Osteoblast (primary cell): ENCODE data around the gene DMD. TPM values are rescaled to one million over a fixed set of nuclear protein-coding genes. Genes with fewer than 3 reads are reported as not detected.

Experiments
- DNase-seq: peaks from one replicate; pipeline ENCODE4 v3.0.0; 2011; ENCODE audit warnings: low spot score, mixed read lengths; ENCODE audit not compliant: insufficient read length; ENCODE audit errors: missing footprints
- H2AFZ ChIP-seq: 2 replicates; pipeline ENCODE4 v1.6.0; 2011; ENCODE audit warnings: mild to moderate bottlenecking, low read length
- H3K27ac ChIP-seq: 2 replicates; pipeline ENCODE4 v1.5.1; 2011; ENCODE audit warnings: mild to moderate bottlenecking, low read depth, low read length, moderate library complexity
- H3K27me3 ChIP-seq: 2 replicates; pipeline ENCODE4 v1.6.0; 2012; ENCODE audit warnings: mild to moderate bottlenecking, control low read depth, inconsistent platforms, low read length, moderate library complexity; ENCODE audit not compliant: insufficient read depth
- H3K36me3 ChIP-seq: 2 replicates; pipeline ENCODE4 v1.5.1; 2011; ENCODE audit warnings: mild to moderate bottlenecking, low read length, control low read depth, moderate library complexity; ENCODE audit not compliant: insufficient read depth
- H3K4me1 ChIP-seq: 2 replicates; pipeline ENCODE4 v1.5.1; 2011; ENCODE audit warnings: mild to moderate bottlenecking, low read length, control low read depth, moderate library complexity; ENCODE audit not compliant: insufficient read depth
- H3K4me2 ChIP-seq: 2 replicates; pipeline ENCODE4 v1.6.0; 2011; ENCODE audit warnings: mild to moderate bottlenecking, low read length; ENCODE audit not compliant: insufficient read depth
- H3K4me3 ChIP-seq: fragments of 200-600 bp; sonication (generic); 3 replicates; pipeline ENCODE4 v1.5.1; 2012; ENCODE audit warnings: mild to moderate bottlenecking, low read length, inconsistent platforms; ENCODE audit not compliant: insufficient read depth
- H3K79me2 ChIP-seq: 2 replicates; pipeline ENCODE4 v1.6.0; 2012; ENCODE audit warnings: mild to moderate bottlenecking, low read length, control low read depth, inconsistent platforms; ENCODE audit not compliant: insufficient read depth
- H3K9me3 ChIP-seq: 2 replicates; pipeline ENCODE4 v1.5.1; 2011; ENCODE audit warnings: low read depth, low read length, control low read depth
- H4K20me1 ChIP-seq: 2 replicates; pipeline ENCODE4 v1.6.0; 2012; ENCODE audit warnings: mild to moderate bottlenecking, low read length, control low read depth; ENCODE audit not compliant: insufficient read depth
- total RNA-seq: library from RNA; depleted of rRNA; stranded (reverse); fragments of >200 nt; gene quantifications from 2 replicates; pipeline ENCODE4 v1.2.3, GENCODE V29; 2012
- TF ChIP-seq, protein P1 (sequence below): IDR thresholded peaks from 2 replicates; pipeline ENCODE4 v1.5.1; 2011; ENCODE audit warnings: mild to moderate bottlenecking, low read depth, low read length, moderate library complexity; ENCODE audit errors: extremely low read depth

The DMD gene
- total RNA-seq, 1 donor = 12.7 TPM

DNA sequence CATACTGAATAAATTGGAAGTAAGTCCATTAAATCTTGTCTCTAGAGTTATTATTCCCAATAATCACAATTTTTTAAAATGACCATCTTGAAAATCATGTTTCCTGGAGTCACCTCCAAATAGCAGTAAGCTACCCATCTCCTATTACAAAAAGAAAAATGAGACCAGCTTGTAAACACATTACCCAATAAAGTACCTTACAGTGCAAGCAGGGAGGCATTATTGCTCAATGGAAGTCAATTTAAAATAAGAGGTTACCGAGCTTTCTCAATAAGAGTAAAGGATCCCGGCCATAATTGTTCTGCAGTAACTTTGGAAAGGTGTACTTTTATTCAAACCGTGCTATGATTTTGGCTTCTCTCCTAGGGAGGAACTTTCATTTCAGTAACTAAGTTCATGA lies 78.0 kb downstream of the DMD start:
- H3K4me3 ChIP-seq = no peak overlapping the region
- no peaks in the 10 kb centered on the region for H4K20me1 ChIP-seq
- no peaks in the 10 kb centered on the region for H3K4me1 ChIP-seq
- no peak overlapping the region for H2AFZ ChIP-seq
- no peaks in the 10 kb centered on the region for H3K79me2 ChIP-seq
- no peak for DNase-seq
- H3K4me2 ChIP-seq = no peak overlapping the region
- H3K27me3 ChIP-seq = no peaks in the 10 kb centered on the region
- H3K9me3 ChIP-seq = no peaks in the 10 kb centered on the region
- TF ChIP-seq, protein P1, sequence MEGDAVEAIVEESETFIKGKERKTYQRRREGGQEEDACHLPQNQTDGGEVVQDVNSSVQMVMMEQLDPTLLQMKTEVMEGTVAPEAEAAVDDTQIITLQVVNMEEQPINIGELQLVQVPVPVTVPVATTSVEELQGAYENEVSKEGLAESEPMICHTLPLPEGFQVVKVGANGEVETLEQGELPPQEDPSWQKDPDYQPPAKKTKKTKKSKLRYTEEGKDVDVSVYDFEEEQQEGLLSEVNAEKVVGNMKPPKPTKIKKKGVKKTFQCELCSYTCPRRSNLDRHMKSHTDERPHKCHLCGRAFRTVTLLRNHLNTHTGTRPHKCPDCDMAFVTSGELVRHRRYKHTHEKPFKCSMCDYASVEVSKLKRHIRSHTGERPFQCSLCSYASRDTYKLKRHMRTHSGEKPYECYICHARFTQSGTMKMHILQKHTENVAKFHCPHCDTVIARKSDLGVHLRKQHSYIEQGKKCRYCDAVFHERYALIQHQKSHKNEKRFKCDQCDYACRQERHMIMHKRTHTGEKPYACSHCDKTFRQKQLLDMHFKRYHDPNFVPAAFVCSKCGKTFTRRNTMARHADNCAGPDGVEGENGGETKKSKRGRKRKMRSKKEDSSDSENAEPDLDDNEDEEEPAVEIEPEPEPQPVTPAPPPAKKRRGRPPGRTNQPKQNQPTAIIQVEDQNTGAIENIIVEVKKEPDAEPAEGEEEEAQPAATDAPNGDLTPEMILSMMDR = no peak
- H3K27ac ChIP-seq = no peak overlapping the region
- H3K36me3 ChIP-seq = no peaks in the 10 kb centered on the region

DNA sequence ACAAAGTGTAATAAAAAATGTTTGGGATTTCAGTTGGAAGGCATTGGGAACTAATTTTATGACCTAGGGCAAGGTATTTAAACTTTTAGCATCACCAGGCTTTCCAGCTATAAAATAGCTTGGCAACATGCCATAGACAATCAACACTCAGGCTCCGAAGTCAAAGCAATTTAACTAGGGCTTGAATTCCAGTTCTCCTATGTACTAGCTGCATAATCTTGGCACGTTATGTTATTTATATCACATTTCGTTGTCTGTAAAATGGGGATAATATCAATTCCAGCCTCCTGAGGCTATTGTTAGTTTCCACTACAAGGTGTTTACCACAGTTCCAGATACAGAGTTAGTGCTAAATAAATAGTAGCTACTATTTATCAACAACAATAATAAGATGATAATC lies 78.8 kb downstream of the DMD start:
- Histone ChIP-seq H3K27me3 (no peaks in the 10 kb centered on the region), H2AFZ (no peak overlapping the region), H3K4me2 (no peak overlapping the region), H3K36me3 (no peaks in the 10 kb centered on the region), H3K79me2 (no peaks in the 10 kb centered on the region), H3K4me1 (no peaks in the 10 kb centered on the region), H3K27ac (no peak overlapping the region), H3K4me3 (no peak overlapping the region), H4K20me1 (no peaks in the 10 kb centered on the region), H3K9me3 (no peaks in the 10 kb centered on the region)
- no peak for DNase-seq
- TF ChIP-seq, protein P1 = no peak

DNA sequence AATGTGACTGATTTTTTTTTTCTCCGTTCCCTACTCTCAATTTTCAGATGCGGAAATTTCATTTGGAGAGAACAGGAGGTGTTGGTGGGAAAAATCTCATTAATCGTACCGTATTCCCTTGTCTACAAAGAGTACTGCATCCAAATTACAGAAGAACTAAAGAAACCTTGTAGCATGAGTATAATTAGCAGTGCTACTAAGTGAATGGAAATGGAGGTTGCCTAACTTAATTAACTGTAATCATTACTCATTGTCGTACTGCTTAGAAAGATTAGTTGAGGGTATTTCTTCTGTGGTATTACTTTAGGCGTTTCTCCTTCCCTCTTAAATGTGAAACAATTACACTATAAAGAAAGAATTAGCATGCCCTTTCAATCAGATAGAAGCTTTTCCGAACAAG lies 81.7 kb downstream of the DMD start:
- Histone ChIP-seq H3K9me3 (no peaks in the 10 kb centered on the region), H3K4me1 (no peaks in the 10 kb centered on the region), H3K27ac (no peak overlapping the region), H3K4me2 (no peak overlapping the region), H3K79me2 (no peaks in the 10 kb centered on the region), H4K20me1 (no peaks in the 10 kb centered on the region), H3K4me3 (no peak overlapping the region), H3K36me3 (no peaks in the 10 kb centered on the region), H3K27me3 (no peaks in the 10 kb centered on the region), H2AFZ (no peak overlapping the region)
- TF ChIP-seq, protein P1 = no peak
- no peak for DNase-seq

- Histone ChIP-seq H3K27me3 (no peaks in the 10 kb centered on the region), H3K27ac (no peak overlapping the region), H2AFZ (no peak overlapping the region), H3K36me3 (no peaks in the 10 kb centered on the region), H3K4me2 (no peak overlapping the region), H4K20me1 (no peaks in the 10 kb centered on the region), H3K4me3 (no peak overlapping the region), H3K79me2 (no peaks in the 10 kb centered on the region), H3K9me3 (no peaks in the 10 kb centered on the region), H3K4me1 (no peaks in the 10 kb centered on the region)
- no peak for DNase-seq
- TF ChIP-seq, protein P1 = no peak
Measured at GRCh38 chrX:33128048-33128805, 83.1 kb downstream of the DMD start.
